GM12878 (cell line): Measurements from ENCODE around the gene SV2A.

ENCODE experiments used
- CBX3 ChIP-seq: fragments of 200-600 bp; sonication (generic); IDR thresholded peaks from 2 replicates; pipeline ENCODE4 v1.6.1; 2016; ENCODE audit warnings: low read depth, borderline replicate concordance
- CTCF ChIP-seq, 3 experiments: IDR thresholded peaks in 2 of 3; conservative IDR thresholded peaks in 1 of 3; 2 replicates each; pipeline ENCODE4 v1.5.1; 2011; ENCODE audit warnings: low read depth in 3 of 3, low read length in 3 of 3, mild to moderate bottlenecking in 3 of 3, control low read depth in 2 of 3, moderate library complexity in 2 of 3, inconsistent platforms in 1 of 3, mixed read lengths in 1 of 3; ENCODE audit not compliant: control insufficient read depth in 2 of 3, insufficient read depth in 1 of 3; ENCODE audit errors: extremely low read depth in 1 of 3
- ESRRA ChIP-seq: IDR thresholded peaks from 2 replicates; pipeline ENCODE4 v1.6.1; 2012; ENCODE audit warnings: mild to moderate bottlenecking, low read length, improper control_type of control experiment
- EZH2 ChIP-seq: IDR thresholded peaks from 2 replicates; pipeline ENCODE4 v1.6.1; 2012; ENCODE audit warnings: low read depth, mild to moderate bottlenecking, control low read depth, inconsistent platforms, low read length, borderline replicate concordance; ENCODE audit not compliant: control insufficient read depth
- MYB ChIP-seq: fragments of 150-350 bp; IDR thresholded peaks from 2 replicates; pipeline ENCODE4 v1.6.1; 2014; ENCODE audit warnings: mild to moderate bottlenecking, low read depth, low read length, borderline replicate concordance
- NR2C2 ChIP-seq: IDR thresholded peaks from 2 replicates; pipeline ENCODE4 v1.6.1; 2011; ENCODE audit warnings: borderline replicate concordance, low read depth; ENCODE audit not compliant: control insufficient read depth, insufficient read length
- PBX3 ChIP-seq: IDR thresholded peaks from 2 replicates; pipeline ENCODE4 v1.6.1; 2011; ENCODE audit warnings: mild to moderate bottlenecking, low read depth, low read length, moderate library complexity; ENCODE audit not compliant: insufficient replicate concordance
- POLR2A ChIP-seq: IDR thresholded peaks from 2 replicates; pipeline ENCODE4 v1.6.1; 2011; ENCODE audit warnings: low read depth, mild to moderate bottlenecking, low read length
- POU2F2 ChIP-seq: IDR thresholded peaks from 3 replicates; pipeline ENCODE4 v1.6.1; 2011; ENCODE audit warnings: low read depth, mild to moderate bottlenecking, low read length, borderline replicate concordance
- RAD21 ChIP-seq: IDR thresholded peaks from 2 replicates; pipeline ENCODE4 v1.6.1; 2011; ENCODE audit warnings: mild to moderate bottlenecking, low read depth, low read length, moderate library complexity; ENCODE audit not compliant: insufficient read depth
- REST ChIP-seq: IDR thresholded peaks from 2 replicates; pipeline ENCODE4 v1.6.1; 2012; ENCODE audit warnings: mild to moderate bottlenecking, low read depth, low read length
- TAF1 ChIP-seq: IDR thresholded peaks from 2 replicates; pipeline ENCODE4 v1.6.1; 2011; ENCODE audit warnings: mild to moderate bottlenecking, low read depth, low read length, borderline replicate concordance
- ZNF274 ChIP-seq: IDR thresholded peaks from one replicate; pipeline ENCODE4 v1.8.0; 2011; ENCODE audit not compliant: insufficient read length, insufficient read depth

GRCh38 chr1:149899460-149900284 lies 18.0 kb downstream of the SV2A start, which contains the start of gene BOLA1:
- TF ChIP-seq REST (no peak), RAD21 (no peak), CTCF (IDR thresholded peaks at IDR 0.05 in 2 of 3, conservative IDR thresholded peaks at IDR 0.05 in 1 of 3; ENCODE audit: control insufficient read depth in 2 of 3, extremely low read depth in 1 of 3, insufficient read depth in 1 of 3, low read depth in 3 of 3, low read length in 3 of 3) (no peak), POLR2A (peak; percentile 78), MYB (no peak), PBX3 (no peak), TAF1 (peak; percentile 50; the same call in 1 of the 2 replicates), CBX3 (no peak), POU2F2 (0 out of 3 replicates have a peak, but pooled peaks have one; percentile 60), ZNF274 (no peak), EZH2 (no peak), ESRRA (no peak), NR2C2 (no peak)
